ENCODE results near the gene KIF25.

DNA sequence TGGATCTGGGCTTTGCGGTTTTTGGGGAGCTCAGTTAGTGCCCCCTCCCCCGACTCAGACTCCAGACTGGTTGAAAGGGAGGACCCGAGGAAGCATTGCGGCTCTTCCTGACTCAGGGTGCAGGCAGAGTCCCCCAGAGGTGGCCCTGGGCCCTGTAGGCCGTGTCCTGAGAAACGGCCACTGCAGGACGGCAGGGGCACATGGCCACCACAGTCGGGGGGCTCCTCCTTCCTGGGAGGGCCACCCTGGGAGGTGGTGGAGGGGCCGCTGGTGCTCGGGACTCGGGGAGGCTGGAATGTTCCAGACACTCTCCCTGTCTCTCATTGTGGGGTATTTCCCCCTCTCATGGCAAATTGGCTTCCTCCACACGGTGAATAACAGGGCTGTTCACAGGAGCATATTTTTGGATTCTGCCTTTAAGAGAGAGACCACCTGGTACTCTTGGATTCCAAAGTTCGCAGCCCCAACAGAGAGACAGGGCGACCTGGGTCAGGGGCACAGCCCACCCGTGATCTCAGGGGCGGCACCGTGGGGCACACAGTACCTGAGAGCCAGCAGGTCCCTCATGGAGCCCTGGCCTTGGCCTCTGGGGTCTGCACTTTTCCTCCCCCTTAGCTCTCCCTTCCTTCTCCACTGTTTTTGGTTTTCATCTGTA lies 45.8 kb downstream of the KIF25 start:
- TF ChIP-seq CEBPB (IDR thresholded peaks at IDR 0.05), result no peak
- no peak for TF ChIP-seq EP300 (IDR thresholded peaks at IDR 0.05; ENCODE audit: borderline replicate concordance)
- no peak for TF ChIP-seq NFIC (IDR thresholded peaks at IDR 0.05)
- TF ChIP-seq TAF1 (IDR thresholded peaks at IDR 0.05; ENCODE audit: low read depth), result no peak

Data from Ishikawa (cell line).